Activated CD8-positive, alpha-beta memory T cell treated with anti-CD3 and anti-CD28 coated beads for 24 hours (primary cell): ENCODE data around the gene RACK1.
"Not testable (repeated sequence)": the region's sequence is repeated elsewhere in the genome, so short reads cannot be mapped to it uniquely, and the experiment has no call there.

Source experiments
- DNase-seq: peaks from one replicate; pipeline ENCODE4 v3.0.0-alpha.2; 2020

RACK1 gene

DNA sequence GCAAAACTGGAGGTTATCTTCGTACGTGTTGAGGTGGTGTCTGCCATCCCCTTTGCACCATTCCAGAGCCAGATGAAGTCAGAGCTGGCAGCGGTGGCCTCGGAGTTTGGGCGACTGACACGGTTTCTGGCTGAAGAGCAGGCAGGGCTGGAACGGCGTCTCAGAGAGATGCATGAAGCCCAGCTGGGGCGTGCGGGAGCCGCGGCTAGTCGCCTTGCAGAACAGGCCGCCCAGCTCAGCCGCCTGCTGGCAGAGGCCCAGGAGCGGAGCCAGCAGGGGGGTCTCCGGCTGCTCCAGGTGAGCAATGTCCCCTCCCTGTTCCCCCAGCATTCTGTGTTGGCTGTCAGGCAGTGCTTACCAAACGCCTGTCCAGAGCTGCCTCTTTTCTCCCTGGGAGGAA, 11.1 kb downstream of the RACK1 start:
- DNase-seq = no peak

DNA sequence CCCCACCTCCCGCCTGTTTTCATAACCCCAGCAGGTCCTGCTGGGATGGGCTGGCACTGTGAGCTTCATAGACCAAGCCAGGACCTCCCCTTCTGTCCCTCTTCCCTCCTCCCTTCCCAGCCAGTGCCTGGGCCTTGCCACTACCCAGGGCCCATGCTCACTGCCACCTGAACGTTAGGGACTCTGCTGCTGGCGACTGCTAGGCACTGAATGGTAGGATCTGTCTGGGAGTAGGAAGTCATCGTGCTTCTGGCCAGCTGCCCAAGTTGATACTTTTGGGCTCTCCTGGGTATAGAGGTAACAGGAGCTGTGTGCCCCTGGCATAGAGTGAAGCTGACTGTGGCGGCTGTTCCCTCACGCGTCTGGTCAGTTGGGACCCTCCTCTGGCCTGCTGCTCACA, 12.3 kb downstream of the RACK1 start:
- no peak for DNase-seq

DNA sequence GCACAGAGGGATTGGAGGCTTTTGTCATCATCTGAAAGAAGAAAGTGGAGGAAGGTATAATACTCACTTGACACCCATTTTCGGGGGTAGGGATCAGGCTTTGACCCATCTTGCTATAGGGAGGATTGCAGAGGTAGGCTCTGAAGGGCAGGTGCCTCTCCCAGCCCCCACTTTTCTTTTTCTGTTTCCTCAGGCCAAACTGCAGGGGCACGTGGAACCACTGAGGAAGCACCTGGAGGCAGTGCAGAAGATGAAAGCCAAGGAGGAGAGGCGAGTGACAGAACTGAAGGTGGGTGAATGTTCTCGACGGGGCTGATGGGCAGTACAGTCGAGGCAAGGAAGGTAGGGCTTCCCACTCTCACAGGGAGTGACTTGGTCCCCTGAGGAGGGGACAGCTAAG, 13.2 kb downstream of the RACK1 start:
- DNase-seq = no peak

DNA sequence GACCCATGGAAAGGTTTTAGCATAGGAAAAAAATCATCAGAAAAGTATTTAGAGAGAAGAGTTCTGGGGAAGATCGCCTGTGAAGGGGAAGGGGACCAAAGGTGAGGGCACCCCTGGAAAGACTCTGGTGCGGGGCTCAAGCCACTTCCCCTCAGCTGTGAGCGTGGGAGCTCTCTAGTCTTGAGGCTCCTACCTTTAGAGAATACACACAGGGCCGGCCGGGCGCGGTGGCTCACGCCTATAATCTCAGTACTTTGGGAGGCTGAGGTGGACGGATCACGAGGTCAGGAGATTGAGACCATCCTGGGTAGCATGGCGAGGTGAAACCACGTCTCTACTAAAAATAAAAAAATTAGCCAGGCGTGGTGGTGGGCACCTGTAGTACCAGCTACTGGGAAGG, 13.7 kb downstream of the RACK1 start:
- DNase-seq = no peak

DNA sequence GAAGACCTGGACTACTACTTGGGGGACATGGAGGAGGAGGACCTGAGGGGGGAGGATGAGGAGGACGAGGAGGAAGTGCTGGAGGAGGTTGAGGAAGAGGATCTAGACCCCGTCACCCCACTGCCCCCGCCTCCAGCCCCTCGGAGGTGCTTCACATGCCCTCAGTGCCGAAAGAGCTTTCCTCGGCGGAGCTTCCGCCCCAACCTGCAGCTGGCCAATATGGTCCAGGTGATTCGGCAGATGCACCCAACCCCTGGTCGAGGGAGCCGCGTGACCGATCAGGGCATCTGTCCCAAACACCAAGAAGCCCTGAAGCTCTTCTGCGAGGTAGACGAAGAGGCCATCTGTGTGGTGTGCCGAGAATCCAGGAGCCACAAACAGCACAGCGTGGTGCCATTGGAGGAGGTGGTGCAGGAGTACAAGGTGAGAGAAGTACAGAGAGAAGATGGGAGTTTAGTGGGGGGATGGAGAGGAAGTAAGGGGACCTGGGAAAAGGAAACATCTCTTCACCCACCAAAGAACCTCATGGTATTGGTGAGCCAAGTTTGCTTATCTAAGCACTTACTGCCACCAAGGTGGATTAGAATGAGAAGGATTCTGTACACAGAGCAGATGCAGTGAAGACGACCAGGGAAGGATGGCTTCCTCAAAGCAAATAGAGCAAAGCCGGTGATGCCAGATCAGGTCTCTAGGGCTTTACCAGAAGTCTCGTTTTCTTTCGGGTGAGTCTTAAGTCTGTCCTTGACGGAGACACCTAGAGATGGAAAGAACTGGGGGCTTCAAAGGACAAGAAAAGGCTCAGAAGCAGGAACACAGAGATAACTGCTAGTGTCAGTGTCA, 19.1 kb downstream of the RACK1 start:
- DNase-seq = no peak

DNA sequence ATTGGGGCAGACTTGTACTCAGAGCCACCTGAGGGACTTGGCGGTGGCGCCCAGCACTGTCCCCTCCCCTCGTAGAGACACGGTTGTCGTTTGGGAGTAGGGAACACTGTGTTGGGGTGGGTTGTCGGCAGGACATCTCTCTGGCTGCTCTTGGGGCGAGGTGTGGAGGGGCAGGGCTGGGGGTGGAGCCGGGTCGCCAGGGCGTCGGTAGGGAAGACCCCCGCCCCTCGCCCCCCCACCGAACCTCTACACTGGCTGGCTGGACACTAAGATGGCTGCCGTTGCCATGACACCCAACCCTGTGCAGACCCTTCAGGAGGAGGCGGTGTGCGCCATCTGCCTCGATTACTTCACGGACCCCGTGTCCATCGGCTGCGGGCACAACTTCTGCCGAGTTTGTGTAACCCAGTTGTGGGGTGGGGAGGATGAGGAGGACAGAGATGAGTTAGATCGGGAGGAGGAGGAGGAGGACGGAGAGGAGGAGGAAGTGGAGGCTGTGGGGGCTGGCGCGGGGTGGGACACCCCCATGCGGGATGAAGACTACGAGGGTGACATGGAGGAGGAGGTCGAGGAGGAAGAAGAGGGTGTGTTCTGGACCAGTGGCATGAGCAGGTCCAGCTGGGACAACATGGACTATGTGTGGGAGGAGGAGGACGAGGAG, 19.8 kb downstream of the RACK1 start:
- no peak for DNase-seq

DNA sequence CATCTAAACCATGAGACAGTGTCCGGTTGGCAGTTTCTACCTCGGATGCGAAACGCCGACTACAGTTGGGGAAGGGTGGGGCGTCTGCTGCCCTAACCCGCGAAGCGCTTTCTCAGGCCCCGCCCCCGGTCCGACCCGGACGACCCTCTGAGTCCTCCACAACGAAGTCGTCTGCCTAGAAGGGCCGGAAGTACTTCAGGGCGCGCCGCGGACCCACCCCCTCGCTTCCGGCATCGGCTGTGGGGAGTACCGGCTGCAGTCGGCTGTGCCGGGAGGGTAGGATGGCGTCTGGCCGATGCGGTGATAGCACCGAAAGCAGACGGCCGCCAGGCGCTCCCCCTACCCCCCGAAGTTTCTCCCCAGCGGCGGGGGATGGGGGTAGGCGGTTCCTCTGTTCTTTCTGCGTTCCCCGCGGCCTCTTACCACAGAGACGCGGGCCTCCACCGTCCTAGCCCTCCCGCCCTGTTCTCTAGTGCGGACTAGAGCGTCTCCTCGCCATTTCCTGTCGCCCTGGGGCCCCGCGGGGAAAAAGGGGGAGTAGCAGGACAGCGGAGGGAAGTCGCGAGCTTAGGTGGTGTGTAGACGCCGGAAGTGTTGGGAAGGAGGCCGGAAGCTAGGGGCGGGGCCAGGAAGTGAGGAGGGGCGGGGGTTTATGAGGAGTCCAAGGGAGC, 20.5 kb downstream of the RACK1 start, which contains the start of gene TRIM41:
Gene TRIM41 (plus strand): TSS at position 224 of the 671 bp plus-strand sequence. CDS start 719 bp downstream, outside the sequence.
- DNase-seq = peak; percentile 98

DNA sequence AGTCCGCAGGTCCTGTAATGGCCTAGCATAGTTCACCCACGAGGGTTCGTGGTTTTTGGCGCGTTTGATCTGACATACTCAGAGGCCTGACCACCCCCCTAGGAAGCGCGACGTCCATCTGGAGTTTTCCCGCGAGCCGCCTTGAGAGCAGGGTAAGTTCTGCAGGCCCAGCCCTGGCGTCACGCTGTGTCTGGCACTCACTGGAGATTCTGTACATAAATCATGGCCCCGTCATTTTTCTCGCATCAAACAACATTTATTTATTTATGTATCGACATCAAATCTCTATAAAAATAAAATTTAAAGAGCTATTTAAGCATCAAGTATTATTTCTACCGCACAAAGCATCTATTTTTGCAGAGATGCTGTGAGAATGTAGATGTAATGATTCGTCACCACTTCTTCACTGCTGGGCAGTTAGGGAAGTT, 21.1 kb downstream of the RACK1 start:
- no peak for DNase-seq

DNA sequence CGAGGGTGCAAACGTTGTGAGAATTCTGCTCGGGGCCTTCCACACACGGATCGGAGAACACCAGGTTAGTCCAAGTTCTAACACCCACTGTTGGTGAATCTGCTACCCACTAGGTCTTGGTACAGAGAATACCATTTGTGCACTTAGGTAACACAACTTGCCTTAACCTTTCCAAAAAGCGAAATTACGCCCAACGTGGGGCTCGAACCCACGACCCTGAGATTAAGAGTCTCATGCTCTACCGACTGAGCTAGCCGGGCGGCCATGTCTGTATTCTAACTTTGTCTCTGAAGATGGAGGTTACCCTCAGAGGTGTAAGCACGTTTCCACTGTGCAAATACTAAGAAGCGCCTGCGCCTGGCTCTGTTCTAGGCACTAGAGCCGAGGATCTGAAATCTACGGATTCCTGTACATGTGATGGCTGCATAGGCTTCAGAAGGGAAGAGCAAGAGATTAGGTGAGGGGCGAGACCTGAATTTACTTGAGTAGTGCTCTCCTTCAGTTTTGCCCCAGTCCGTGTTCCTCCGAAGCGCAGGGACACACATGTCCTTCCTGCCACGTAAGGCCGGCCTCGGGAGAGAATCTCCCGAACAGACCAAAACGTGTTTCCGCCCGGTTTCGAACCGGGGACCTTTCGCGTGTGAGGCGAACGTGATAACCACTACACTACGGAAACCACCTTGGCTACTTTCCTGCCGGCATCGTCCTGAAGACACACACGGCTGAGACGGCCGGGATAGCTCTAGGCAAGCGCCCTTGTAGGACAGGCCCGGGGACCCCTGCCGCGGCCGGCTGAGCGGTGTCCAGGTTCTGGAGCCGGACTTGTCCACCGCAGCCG, 21.7 kb downstream of the RACK1 start:
- DNase-seq = peak; percentile 100

DNA sequence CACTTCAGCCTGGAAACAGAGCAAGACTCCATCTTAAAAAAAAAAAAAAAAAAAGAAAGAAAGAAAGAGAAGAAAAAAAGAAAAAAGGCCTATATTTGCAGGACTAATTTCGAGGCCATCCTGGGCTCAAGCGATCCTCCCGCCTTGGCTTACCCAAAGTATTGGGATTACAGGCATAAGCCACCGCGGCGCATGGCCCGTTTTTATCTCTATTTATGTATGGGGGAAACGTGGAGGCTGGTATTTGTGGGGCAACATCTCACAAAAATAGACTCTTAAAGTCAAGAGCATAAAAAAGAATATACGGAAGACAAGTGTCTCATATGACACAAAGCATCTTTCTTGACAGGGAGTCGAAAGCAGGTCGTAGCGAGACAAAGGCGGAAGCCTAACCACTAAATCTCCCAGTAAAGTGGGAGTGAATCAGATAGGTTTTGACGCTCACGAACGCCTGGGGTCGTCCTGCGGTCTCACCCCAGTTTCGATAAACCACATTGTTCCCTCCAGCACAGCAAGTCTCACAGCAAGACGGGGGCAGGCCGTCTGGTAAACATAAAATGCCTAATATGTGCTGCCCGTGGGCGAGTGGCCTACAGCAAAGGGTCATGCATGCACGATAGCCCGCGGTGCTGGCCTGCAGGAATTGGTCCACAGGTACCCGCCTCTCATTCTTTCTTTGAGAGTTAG, 22.5 kb downstream of the RACK1 start:
- DNase-seq = no peak

DNA sequence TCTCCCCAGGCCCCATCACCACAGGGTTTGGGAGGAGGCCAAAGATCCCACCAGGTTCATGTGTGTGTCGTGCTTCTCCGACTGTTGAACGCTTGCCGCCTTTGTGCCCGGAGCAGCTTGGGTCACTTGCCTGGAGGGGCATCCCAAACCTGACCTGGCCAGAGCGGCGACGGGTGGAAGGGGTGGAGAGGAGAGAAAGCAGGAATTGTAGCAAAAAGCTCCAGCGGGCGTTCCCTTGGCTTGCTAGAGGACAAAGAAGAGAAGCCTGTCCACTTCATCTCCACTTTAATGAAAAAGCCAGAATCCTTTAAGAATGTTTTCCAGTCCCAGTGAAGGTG, 23.6 kb downstream of the RACK1 start:
- DNase-seq = no peak

DNA sequence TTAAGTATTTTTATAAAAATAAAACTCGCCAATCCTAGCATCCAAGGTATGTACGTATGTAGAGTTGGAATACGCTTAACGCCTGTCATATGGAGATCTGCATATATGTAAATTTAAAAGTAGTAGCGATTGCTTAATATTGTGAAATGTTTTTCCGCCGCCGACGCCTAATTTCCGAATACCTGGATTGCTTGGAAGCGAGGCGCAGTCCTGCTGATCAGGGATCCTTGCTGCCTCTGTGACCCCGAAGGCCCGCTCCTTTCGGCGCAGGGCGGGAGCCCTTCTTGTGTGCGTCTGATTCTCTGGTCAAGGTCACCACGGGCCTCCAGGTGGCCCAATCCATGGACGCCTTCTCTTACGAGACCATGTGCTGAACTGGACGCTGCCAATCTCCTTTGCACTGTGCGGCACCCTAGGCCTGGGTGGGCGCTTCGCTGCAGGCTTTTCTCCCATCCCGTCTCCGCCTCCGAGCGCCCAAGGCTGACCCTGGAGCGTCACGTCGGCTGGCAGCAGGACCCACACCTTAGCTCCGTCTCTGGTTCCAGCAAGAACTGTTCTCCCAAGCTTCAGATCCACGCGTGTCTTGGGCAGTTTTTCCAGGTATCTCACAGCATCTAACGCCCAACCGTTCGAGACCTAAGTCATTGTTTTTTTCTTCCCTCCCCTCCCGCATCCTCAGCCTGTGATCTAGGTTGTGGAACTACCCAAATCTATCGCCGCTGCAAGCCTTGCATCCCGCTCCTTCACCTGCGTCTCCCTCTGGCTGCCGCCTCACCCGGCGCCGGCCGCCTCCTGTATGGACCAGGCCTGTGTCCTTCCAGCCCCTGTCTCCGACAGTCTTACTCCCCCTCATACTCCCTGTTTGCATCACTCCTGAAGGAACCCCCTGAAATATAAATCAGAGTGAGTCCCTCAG, 24.2 kb downstream of the RACK1 start:
- DNase-seq = no peak

DNA sequence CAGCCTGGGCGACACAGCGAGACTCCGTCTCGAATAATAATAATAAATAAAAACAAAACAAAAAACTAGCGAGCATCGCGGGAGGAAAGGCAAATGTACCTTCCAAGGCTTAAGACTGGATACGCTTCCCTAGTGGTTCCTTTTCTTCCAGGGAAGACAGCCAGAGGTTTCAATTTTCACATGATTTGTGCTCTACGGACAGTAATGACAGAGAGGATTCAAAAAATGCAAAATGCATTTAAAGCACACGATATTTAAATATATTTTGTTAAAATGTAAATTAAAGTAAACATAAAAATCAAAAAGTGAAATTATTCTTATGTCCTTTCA, 24.9 kb downstream of the RACK1 start:
- no peak for DNase-seq

DNA sequence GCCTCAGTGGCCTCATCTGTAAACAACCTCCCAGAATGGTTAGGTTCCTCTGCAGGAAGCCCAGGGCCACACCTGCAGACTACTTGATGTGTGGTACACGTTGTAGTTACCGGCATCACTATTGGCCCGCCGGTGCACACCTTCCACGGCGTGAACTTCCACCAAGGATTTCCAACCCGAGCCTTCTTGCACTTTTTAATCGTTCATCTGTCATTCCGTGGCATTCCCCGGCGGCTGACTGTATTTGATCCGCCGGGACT, 26.0 kb downstream of the RACK1 start:
- DNase-seq = peak; percentile 80

DNA sequence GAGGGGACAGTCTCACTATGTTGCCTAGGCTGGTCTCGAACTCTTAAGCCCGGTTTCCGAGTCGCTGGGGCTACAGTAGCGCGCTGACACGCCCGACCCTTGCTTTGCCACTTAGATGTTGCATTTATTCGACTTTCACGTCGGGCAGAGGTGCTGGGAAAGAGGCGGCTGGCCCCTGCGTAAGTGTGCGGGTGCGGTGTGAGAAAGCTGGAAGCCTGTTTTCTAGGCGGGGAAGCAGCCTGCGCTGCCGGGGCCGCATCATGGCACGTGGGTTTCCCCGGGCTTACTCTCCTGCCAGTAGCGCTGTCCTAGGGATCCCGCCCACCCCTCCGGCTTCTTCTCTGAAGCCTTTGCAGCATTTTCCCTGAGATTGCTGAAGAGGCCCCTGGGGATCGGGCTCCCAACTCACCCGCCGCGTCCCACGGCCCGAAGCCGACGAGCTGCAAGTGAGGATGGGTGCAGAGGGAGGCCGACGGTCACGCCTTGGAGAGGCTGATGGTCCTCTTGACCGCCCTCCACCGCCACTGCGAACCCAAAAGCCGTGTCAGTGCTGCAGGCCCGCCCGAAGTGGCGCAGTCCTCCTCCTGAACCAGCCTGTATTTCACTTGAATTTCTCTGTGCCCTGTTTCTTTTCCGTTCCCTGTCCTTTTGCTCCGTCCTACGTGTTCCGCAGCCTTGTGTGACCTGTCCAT, 26.4 kb downstream of the RACK1 start:
- peak; percentile 83 for DNase-seq

DNA sequence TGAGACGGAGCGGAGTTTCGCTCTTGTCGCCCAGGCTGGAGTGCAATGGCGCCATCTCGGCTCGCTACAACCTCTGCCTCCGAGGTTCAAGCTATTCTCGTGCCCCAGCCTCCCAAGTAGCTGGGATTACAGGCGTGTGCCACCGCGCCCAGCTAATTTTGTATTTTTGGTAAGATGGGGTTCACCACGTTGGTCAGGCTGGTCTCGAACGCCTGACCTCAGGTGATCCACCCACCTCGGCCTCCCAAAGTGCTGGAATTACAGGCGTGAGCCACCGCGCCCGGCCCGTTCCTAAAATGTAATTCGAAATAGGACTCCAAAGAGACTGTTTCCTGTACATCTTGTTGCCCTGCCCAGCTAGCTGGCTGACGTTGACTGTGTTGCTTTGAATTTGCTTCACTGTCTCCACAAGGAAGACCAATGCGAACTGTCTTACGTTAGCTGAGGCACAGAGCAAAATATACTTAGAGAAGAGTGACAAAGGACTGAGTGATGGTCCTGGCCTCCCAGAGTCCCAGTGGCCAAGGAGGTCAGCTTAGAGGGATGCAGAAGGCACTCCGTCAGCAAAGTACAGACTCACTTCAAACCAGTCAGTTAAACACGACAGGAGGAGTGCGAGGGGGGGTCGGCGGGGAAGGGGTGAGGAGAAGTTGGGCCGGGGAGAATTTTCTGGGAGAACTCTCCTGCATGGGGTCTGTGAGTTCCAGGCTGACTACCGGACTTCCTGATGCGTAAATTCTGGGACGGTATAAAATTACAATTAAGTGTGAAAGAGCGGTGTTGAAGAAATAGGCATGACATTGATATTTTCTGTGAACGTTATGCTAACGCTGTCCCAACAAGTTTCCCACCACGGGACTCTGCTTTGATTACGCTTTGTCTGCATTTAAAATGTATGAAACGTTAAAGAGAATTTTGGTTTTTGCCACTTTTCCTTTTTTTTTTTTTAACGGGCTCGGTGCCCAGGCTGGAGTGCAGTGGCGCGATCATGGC, 27.4 kb downstream of the RACK1 start:
- peak; percentile 71 for DNase-seq

DNA sequence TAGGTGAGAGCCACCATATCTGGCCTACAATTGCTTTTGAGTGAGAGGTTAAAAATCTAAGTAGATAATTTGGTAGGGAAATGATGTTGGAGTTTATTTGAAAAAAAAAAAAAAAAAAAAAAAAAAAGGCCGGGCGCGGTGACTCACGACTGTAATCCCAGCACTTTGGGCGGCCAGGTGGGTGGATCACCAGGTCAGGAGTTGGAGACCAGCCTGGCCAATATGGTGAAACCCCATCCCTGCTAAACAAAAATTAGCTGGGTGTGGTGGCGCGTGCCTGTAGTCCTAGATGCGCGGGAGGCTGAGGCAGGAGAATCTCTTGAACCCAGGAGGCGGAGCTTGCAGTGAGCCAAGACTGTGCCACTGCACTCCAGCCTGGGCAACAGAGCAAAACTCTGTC, 29.5 kb downstream of the RACK1 start:
- DNase-seq = not testable (repeated sequence)

DNA sequence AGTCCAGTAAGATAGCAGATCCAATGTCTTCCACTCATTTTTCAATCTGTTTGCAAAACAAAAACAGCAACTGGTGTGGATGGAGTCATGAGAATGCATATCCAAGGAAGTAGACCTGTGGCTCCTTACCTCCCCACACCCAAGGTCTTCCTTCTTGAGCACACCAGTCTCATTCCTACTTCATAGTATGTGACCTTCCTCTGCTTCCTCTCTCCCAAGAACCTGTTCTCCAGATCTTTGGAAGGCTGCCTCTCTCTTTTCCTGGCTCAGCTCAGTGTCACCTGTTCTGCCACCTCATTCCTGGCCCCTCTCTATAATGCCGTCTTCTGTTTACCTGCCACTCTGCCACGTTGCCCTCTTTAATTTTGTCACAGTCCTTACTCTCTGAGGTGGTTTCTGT, 30.8 kb downstream of the RACK1 start:
- no peak for DNase-seq

DNA sequence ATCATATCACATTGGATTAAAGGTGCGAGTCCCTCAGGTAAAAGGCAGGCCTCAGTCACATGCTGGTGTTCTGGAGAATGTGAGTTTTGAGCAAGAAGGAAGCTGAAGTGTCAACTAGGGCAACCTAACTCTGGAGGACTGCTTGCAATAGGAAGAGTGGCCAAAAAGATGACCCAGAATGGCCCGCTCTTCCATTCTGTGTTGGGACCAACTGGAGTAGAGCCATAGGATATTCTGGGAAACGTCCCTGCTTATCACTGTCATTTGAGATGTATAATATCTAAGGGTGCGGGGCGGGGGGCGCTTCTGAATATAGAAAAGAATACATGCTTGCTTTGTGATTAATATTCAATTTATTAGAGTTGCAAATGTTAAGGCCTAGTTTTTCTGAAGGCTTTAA, 31.6 kb downstream of the RACK1 start:
- no peak for DNase-seq

DNA sequence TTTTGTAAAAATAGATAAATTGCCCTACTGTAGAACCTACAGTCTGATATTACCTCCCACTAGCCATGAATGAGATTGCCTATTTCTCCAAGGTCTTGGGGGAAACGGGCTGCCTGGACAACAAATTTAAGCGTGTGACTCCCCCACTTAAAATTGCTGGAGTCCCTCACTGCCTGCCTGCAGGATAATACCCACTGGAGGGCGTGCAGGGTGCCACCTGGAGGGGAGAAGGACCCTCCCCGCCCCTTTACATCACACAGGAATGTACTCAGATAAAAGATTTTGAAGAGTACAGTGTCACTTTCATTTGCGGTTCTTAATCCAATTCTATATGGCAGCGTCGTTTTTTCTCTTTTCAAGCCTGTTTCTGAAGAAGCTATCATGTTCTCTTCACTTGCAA, 32.5 kb downstream of the RACK1 start:
- no peak for DNase-seq
